GM19468 (cell line): Measurements from ENCODE around the gene TXLNA.

Experiments used
- ATAC-seq: cut with Tn5 transposase; IDR thresholded peaks from one replicate; pipeline ENCODE4 v1.9.1; 2021; ENCODE audit warnings: mild to moderate bottlenecking, moderate library complexity, moderate number of reproducible peaks; ENCODE audit not compliant: unreplicated experiment; ENCODE audit errors: extremely low read depth

TXLNA gene

GRCh38 chr1:32205401-32206370, 26.2 kb downstream of the TXLNA start, which contains the start of gene IQCC:
Gene IQCC, plus strand, starts transcription at chr1:32205671. Its CDS starts 11 bp downstream, at chr1:32205682.
- no peak for ATAC-seq

- ATAC-seq = no peak
These were observed 29.0 kb downstream of the TXLNA start for GRCh38 chr1:32208469-32208868.

- ATAC-seq = no peak
These were observed 29.4 kb downstream of the TXLNA start, which contains the start of gene DCDC2B for GRCh38 chr1:32208891-32209328. Gene DCDC2B, plus strand, starts transcription at chr1:32209089. Its CDS starts 5 bp downstream, at chr1:32209094.

- no peak for ATAC-seq
These were observed 36.4 kb downstream of the TXLNA start for GRCh38 chr1:32215629-32216480.

GRCh38 chr1:32216566-32216965, 37.1 kb downstream of the TXLNA start:
- no peak for ATAC-seq

GRCh38 chr1:32219022-32219421, 39.5 kb downstream of the TXLNA start:
- no peak for ATAC-seq

- ATAC-seq = no peak
These were observed 41.5 kb downstream of the TXLNA start for GRCh38 chr1:32220746-32221580.

- no peak for ATAC-seq
These were observed 42.1 kb downstream of the TXLNA start for GRCh38 chr1:32221581-32221979.

GRCh38 chr1:32221980-32222755, 42.7 kb downstream of the TXLNA start, which contains the start of the genes EIF3I and TMEM234:
Gene EIF3I, plus strand, starts transcription at chr1:32222407. Its CDS starts 35 bp downstream, at chr1:32222442.
Gene TMEM234, minus strand, starts transcription at chr1:32222353. Its CDS starts 31 bp downstream, at chr1:32222322.
- ATAC-seq = peak; percentile 50

- ATAC-seq = no peak
These were observed 44.2 kb downstream of the TXLNA start for GRCh38 chr1:32223683-32224082.

- ATAC-seq = no peak
These were observed 44.8 kb downstream of the TXLNA start for GRCh38 chr1:32224285-32224684.

- ATAC-seq = no peak
These were observed 49.3 kb downstream of the TXLNA start for GRCh38 chr1:32228771-32229170.

- no peak for ATAC-seq
These were observed 52.5 kb downstream of the TXLNA start for GRCh38 chr1:32231843-32232432.

GRCh38 chr1:32232558-32233304, 53.3 kb downstream of the TXLNA start:
- no peak for ATAC-seq

- no peak for ATAC-seq
These were observed 55.3 kb downstream of the TXLNA start for GRCh38 chr1:32234792-32235191.

- no peak for ATAC-seq
These were observed 59.9 kb downstream of the TXLNA start for GRCh38 chr1:32239337-32239736.

- ATAC-seq = no peak
These were observed 60.3 kb downstream of the TXLNA start for GRCh38 chr1:32239790-32240139.
